Measurements from ENCODE around the gene DOCK2. TPM values are rescaled to one million over a fixed set of nuclear protein-coding genes. Genes with fewer than 3 reads are reported as not detected.

Gene DOCK2
- total RNA-seq, 1 donor from 2014 or later, result 1.1 TPM

DNA sequence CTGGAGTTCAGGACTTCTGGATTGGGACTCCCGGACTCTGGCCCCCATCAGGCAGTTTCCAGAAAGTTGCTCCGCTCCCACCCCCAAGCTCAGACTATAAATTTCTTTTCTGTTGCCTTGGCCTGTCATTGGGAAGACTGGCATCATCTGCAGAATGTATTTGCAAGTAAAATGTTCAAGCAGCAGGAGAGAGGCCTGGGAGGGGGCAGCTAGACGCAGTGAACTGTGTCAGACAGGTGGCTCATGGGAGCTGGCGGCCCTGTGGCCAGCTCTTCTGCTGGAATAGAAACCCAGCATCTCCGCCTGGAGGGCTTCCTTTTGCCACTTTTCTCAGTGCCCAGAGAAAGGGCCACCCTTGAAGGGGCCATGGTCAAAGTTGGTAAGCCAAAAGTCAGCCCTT is 327.2 kb downstream of the DOCK2 start:
- H3K4me1 ChIP-seq, result peaks cover 4% of the 10 kb centered on the region
- H3K27ac Mint-ChIP-seq, result no peak overlapping the region
- H3F3A ChIP-seq (ENCODE audit: low read depth), result no peaks in the 10 kb centered on the region
- H3K4me2 ChIP-seq, result no peak overlapping the region
- no peak for DNase-seq (ENCODE audit: low spot score)
- no peaks in the 10 kb centered on the region for H3K79me2 ChIP-seq (ENCODE audit: low read depth)
- H3K27me3 Mint-ChIP-seq (ENCODE audit: insufficient read depth, low read depth), result peaks cover 4% of the 10 kb centered on the region
- no peaks in the 10 kb centered on the region for H3K9me3 ChIP-seq (ENCODE audit: low read depth)
- TF ChIP-seq EZH2phosphoT487 (IDR thresholded peaks at IDR 0.05) (no peak), EZH2 (IDR thresholded peaks at IDR 0.05) (no peak)
- TF ChIP-seq, protein P1, sequence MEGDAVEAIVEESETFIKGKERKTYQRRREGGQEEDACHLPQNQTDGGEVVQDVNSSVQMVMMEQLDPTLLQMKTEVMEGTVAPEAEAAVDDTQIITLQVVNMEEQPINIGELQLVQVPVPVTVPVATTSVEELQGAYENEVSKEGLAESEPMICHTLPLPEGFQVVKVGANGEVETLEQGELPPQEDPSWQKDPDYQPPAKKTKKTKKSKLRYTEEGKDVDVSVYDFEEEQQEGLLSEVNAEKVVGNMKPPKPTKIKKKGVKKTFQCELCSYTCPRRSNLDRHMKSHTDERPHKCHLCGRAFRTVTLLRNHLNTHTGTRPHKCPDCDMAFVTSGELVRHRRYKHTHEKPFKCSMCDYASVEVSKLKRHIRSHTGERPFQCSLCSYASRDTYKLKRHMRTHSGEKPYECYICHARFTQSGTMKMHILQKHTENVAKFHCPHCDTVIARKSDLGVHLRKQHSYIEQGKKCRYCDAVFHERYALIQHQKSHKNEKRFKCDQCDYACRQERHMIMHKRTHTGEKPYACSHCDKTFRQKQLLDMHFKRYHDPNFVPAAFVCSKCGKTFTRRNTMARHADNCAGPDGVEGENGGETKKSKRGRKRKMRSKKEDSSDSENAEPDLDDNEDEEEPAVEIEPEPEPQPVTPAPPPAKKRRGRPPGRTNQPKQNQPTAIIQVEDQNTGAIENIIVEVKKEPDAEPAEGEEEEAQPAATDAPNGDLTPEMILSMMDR (IDR thresholded peaks at IDR 0.05), result no peak
- peaks cover 21% of the 10 kb centered on the region for H3K4me1 Mint-ChIP-seq
- no peak overlapping the region for H3K4me3 Mint-ChIP-seq
- no peaks in the 10 kb centered on the region for H3K36me3 Mint-ChIP-seq
- H3K36me3 ChIP-seq, result no peaks in the 10 kb centered on the region
- no peaks in the 10 kb centered on the region for H4K20me1 ChIP-seq (ENCODE audit: low read depth)
- no peak overlapping the region for H3K27ac ChIP-seq
- no peak overlapping the region for H3K9ac ChIP-seq
- H2AFZ ChIP-seq (replicated peaks), result no peak overlapping the region
- no peaks in the 10 kb centered on the region for H3K27me3 ChIP-seq
- no peak overlapping the region for H3K4me3 ChIP-seq
- H3K9me3 Mint-ChIP-seq, result no peaks in the 10 kb centered on the region

DNA sequence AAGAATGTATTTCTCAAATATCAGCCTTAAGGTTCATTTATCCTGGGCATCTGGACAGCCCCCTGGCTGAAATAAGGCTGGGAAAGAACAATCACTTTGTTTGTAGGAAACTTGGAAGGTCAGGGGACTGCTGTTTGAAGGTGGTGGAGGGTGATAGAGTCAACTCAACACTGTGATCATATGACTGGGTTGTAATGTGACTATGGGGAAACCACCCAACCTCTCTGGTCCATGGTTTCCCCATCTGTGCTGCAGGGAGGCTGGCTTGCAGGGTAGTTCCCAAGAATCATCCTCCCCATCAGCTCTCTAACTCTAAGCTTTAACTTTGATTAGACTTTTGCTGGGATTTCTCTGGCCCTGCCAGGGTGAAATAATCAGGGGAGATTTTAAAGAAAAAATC is 333.3 kb downstream of the DOCK2 start:
- H3K9ac ChIP-seq, result no peak overlapping the region

DNA sequence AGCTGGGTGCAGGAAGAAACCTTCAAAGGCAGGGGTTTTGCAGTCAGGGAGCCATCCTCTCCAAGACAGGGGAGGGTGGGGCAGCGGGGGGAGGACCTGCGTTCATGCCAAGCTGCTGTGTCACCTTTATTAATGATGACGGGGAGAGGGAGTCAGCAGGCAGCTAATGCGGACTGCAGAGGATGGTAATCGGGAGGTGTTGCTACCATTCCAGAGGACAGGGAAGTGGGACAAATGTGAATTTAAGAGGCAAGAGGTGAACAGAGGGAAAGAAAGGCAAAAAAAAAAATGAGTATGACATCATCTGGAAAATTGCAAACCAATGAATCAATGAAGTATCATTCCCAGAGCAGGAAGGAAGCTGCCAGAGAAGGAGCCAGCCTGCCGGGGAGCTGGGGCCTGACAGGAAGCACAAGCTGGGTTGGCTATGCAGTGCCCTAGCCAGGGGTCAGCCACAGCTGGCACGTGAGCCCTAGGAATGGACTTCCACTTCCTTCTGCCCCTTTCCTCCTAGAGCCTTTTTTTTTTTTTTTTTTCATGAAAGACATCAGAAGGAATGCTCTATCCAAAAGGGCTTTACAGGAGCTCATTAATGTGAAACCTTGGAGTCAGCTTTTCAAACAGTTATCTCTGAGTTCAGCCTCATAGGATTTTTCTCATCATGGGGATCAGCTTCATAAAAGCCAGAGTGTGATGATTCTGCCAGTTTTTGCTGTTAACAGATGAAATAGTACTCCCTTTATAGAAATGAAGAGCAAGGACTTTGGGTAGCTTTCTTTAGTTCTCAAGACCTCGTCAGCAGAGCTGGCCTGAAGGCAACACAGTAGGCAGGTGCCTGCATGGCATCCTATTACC is 334.1 kb downstream of the DOCK2 start:
- Histone ChIP-seq H3K36me3 (no peaks in the 10 kb centered on the region), H3K27ac (no peak overlapping the region), H3K4me2 (no peak overlapping the region), H3K9me3 (ENCODE audit: low read depth) (no peaks in the 10 kb centered on the region), H3K4me3 (no peak overlapping the region), H3K9ac (no peak overlapping the region), H2AFZ (replicated peaks) (no peak overlapping the region), H3K27me3 (no peaks in the 10 kb centered on the region), H4K20me1 (ENCODE audit: low read depth) (no peaks in the 10 kb centered on the region), H3F3A (ENCODE audit: low read depth) (no peaks in the 10 kb centered on the region), H3K79me2 (ENCODE audit: low read depth) (no peaks in the 10 kb centered on the region), H3K4me1 (peaks cover 4% of the 10 kb centered on the region)
- DNase-seq (ENCODE audit: low spot score), result no peak
- Mint-ChIP-seq H3K9me3 (no peaks in the 10 kb centered on the region), H3K4me1 (peaks cover 29% of the 10 kb centered on the region), H3K27ac (no peak overlapping the region), H3K36me3 (no peaks in the 10 kb centered on the region), H3K27me3 (ENCODE audit: insufficient read depth, low read depth) (peaks cover 6% of the 10 kb centered on the region), H3K4me3 (no peak overlapping the region)
- TF ChIP-seq EZH2phosphoT487 (IDR thresholded peaks at IDR 0.05), result no peak
- TF ChIP-seq, protein P1 (IDR thresholded peaks at IDR 0.05), result no peak
- TF ChIP-seq EZH2 (IDR thresholded peaks at IDR 0.05), result no peak

More for the DNA sequence above, 333.3 kb downstream of the DOCK2 start:
- TF ChIP-seq EZH2 (IDR thresholded peaks at IDR 0.05), result no peak
- no peak for TF ChIP-seq EZH2phosphoT487 (IDR thresholded peaks at IDR 0.05)
- TF ChIP-seq, protein P1 (IDR thresholded peaks at IDR 0.05), result no peak
- Mint-ChIP-seq H3K9me3 (no peaks in the 10 kb centered on the region), H3K27me3 (ENCODE audit: insufficient read depth, low read depth) (peaks cover 6% of the 10 kb centered on the region), H3K36me3 (no peaks in the 10 kb centered on the region), H3K4me3 (no peak overlapping the region), H3K4me1 (peaks cover 28% of the 10 kb centered on the region), H3K27ac (no peak overlapping the region)
- no peaks in the 10 kb centered on the region for H3K36me3 ChIP-seq
- H3K4me3 ChIP-seq, result no peak overlapping the region
- H3K4me2 ChIP-seq, result no peak overlapping the region
- no peak overlapping the region for H3K27ac ChIP-seq
- no peaks in the 10 kb centered on the region for H3K9me3 ChIP-seq (ENCODE audit: low read depth)
- H3K79me2 ChIP-seq (ENCODE audit: low read depth), result no peaks in the 10 kb centered on the region
- H3F3A ChIP-seq (ENCODE audit: low read depth), result no peaks in the 10 kb centered on the region
- DNase-seq (ENCODE audit: low spot score), result no peak
- H3K27me3 ChIP-seq, result no peaks in the 10 kb centered on the region
- H4K20me1 ChIP-seq (ENCODE audit: low read depth), result no peaks in the 10 kb centered on the region
- peaks cover 4% of the 10 kb centered on the region for H3K4me1 ChIP-seq
- H2AFZ ChIP-seq (replicated peaks), result no peak overlapping the region

Measured in neural progenitor cell (in vitro differentiated cells).